RWPE2 (cell line): ENCODE measurements around the gene KAZN.
A peak's percentile ranks its signal among the peaks of the same experiment; 100 is the strongest.

ENCODE experiments used
- ATAC-seq: fragments of 200-7000 bp; cut with Tn5 transposase; 3 replicates; pipeline ENCODE4 v1.9.1; 2021; ENCODE audit warnings: low read depth
- DNase-seq: peaks from one replicate; pipeline ENCODE4 v3.0.0-alpha.2; 2020; ENCODE audit warnings: low spot score
- H3K27ac ChIP-seq: fragments of 450-650 bp; 2 replicates; pipeline ENCODE4 v1.5.1; 2017; ENCODE audit warnings: mild to moderate bottlenecking; ENCODE audit not compliant: poor library complexity, severe bottlenecking
- H3K27me3 ChIP-seq: fragments of 250-450 bp; sonication (Bioruptor Pico); 2 replicates; pipeline ENCODE4 v1.5.1; 2021; ENCODE audit warnings: mild to moderate bottlenecking, moderate library complexity; ENCODE audit not compliant: insufficient read depth, poor library complexity, severe bottlenecking
- H3K36me3 ChIP-seq: fragments of 250-450 bp; sonication (Bioruptor Pico); 2 replicates; pipeline ENCODE4 v1.5.1; 2020; ENCODE audit warnings: low read depth, mild to moderate bottlenecking, moderate library complexity
- H3K4me1 ChIP-seq: fragments of 250-450 bp; sonication (Bioruptor Pico); 2 replicates; pipeline ENCODE4 v1.5.1; 2021; ENCODE audit warnings: mild to moderate bottlenecking, moderate library complexity; ENCODE audit not compliant: insufficient read depth, poor library complexity, severe bottlenecking
- H3K4me3 ChIP-seq: fragments of 250-450 bp; sonication (Bioruptor Pico); 2 replicates; pipeline ENCODE4 v1.5.1; 2021; ENCODE audit warnings: mild to moderate bottlenecking, moderate library complexity; ENCODE audit not compliant: severe bottlenecking
- H3K9me3 ChIP-seq: fragments of 250-450 bp; sonication (Bioruptor Pico); 2 replicates; pipeline ENCODE4 v1.5.1; 2021; ENCODE audit warnings: mild to moderate bottlenecking, moderate library complexity; ENCODE audit not compliant: severe bottlenecking
- TF ChIP-seq, protein P1 (sequence below): fragments of 450-650 bp; IDR thresholded peaks from one replicate; pipeline ENCODE4 v1.5.1; 2017; ENCODE audit warnings: mild to moderate bottlenecking, moderate library complexity; ENCODE audit not compliant: poor library complexity, severe bottlenecking

The KAZN gene

DNA sequence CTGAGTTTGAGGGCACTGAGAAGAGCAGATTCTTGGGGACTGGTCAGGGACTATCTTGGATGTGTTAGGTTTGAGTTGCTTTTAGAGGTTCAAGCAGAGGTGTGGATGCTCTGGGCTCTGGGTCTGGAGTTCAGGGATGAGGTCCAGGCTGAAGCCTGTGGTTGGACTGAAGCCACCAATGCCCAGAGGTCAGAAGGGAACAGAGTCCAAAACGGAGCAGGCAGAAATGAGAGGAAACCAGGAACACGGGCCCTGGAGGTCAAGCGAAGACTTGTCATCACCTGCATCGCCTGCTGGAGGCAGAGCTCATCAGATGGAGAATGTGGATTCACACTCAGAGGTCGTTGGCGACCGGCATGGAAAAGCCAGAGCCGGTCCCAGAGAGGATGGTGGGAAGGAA is 425.5 kb downstream of the KAZN start:
- no peak overlapping the region for H3K4me3 ChIP-seq
- H3K4me1 ChIP-seq: peaks cover 21% of the 10 kb centered on the region
- TF ChIP-seq, protein P1, sequence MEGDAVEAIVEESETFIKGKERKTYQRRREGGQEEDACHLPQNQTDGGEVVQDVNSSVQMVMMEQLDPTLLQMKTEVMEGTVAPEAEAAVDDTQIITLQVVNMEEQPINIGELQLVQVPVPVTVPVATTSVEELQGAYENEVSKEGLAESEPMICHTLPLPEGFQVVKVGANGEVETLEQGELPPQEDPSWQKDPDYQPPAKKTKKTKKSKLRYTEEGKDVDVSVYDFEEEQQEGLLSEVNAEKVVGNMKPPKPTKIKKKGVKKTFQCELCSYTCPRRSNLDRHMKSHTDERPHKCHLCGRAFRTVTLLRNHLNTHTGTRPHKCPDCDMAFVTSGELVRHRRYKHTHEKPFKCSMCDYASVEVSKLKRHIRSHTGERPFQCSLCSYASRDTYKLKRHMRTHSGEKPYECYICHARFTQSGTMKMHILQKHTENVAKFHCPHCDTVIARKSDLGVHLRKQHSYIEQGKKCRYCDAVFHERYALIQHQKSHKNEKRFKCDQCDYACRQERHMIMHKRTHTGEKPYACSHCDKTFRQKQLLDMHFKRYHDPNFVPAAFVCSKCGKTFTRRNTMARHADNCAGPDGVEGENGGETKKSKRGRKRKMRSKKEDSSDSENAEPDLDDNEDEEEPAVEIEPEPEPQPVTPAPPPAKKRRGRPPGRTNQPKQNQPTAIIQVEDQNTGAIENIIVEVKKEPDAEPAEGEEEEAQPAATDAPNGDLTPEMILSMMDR: no peak
- DNase-seq: no peak
- no peak overlapping the region for H3K27ac ChIP-seq
- H3K9me3 ChIP-seq: no peaks in the 10 kb centered on the region
- H3K36me3 ChIP-seq: no peaks in the 10 kb centered on the region
- ATAC-seq: no peak
- no peaks in the 10 kb centered on the region for H3K27me3 ChIP-seq

DNA sequence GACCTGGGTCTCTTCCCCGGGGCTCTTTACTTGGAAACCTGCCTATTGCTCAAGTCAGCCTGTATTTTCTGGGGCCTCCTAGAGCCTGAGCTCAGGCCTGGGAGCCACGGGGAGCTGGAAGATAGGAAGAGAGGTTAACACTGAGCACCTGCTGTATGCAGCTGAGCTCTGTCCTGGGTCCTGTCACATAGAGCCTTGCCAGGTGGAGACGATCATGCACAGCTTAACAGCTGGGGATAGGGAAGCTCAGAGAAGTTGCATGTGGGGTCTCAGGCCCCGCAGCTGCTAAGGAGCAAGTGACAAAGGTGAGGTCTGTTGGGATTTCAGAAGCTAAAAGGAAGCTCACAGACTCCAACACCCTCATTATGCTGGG is 427.6 kb downstream of the KAZN start:
- Histone ChIP-seq H3K27ac (no peak overlapping the region), H3K9me3 (no peaks in the 10 kb centered on the region), H3K27me3 (no peaks in the 10 kb centered on the region), H3K4me3 (no peak overlapping the region), H3K36me3 (no peaks in the 10 kb centered on the region), H3K4me1 (peaks cover 4% of the 10 kb centered on the region)
- TF ChIP-seq, protein P1: no peak
- no peak for ATAC-seq
- no peak for DNase-seq

DNA sequence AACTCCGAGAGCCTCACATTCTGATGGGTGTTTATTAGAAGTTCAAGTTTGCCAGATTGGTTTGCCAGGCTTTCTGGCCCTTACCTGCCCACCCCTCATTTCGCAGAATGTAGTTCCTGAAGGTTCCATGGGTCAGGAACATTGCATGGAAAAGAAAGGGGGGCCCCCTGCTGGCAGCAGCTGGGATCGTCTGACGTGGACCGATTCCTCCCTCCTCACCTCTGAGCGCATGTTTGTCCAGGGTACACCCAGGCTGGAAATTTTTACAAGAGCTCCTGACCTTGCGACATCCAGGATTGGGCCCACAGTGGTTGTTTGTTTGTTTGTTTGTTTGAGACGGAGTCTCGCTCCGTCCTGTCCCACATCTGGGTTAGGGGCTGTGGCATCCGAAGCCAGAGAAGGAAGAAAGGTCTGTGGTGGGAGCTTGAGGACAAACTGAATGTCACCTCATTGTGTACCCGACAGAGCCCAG is 429.1 kb downstream of the KAZN start:
- TF ChIP-seq, protein P1: peak; percentile 86
- no peaks in the 10 kb centered on the region for H3K27me3 ChIP-seq
- H3K9me3 ChIP-seq: no peaks in the 10 kb centered on the region
- ATAC-seq (peak; percentile 66; the same call in 2 of the 3 replicates), DNase-seq (no peak)
- no peaks in the 10 kb centered on the region for H3K4me1 ChIP-seq
- H3K4me3 ChIP-seq: no peak overlapping the region
- H3K36me3 ChIP-seq: no peaks in the 10 kb centered on the region
- no peak overlapping the region for H3K27ac ChIP-seq

DNA sequence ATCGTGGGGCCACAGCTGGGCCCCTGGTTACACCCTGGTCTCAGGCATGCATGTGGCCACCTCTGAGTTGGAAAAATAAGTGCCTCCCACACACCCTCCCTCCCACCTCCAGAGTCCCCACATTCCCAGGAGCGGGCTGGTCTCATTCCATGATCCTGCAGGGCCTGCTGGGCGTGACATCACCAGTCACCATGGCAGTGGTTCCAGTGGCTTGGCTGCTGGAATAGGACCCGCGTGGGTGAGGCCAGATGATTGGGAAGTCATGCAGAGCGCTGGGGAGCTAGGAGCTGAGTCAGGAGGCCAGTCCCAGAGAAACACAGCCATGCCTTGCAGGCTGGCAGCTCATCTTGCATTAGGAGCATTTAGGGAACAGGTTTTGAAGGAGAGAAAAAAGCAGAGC is 429.6 kb downstream of the KAZN start:
- H3K27ac ChIP-seq: no peak overlapping the region
- H3K4me1 ChIP-seq: no peaks in the 10 kb centered on the region
- H3K9me3 ChIP-seq: no peaks in the 10 kb centered on the region
- no peak overlapping the region for H3K4me3 ChIP-seq
- TF ChIP-seq, protein P1: no peak
- no peak for ATAC-seq
- no peak for DNase-seq
- H3K36me3 ChIP-seq: no peaks in the 10 kb centered on the region
- no peaks in the 10 kb centered on the region for H3K27me3 ChIP-seq

DNA sequence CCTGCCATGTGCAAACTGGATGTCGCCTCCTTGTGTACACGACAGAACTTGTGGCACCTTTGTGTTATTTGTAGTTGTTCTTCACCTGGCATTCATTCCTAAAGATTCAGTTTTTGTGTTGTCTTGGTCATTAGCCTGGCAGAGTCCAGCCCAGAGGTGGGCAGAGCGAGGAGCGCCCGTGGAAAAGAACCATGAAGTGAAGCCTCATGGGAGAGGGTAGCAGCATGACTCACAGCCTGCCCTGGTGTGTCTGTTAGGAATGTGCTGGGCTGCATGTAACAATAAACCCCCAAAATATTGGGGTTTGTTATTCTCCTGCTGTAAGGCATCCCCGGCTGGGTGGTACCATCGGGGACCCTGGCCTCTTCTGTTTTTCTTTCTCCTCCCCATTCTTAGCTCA is 430.1 kb downstream of the KAZN start:
- Histone ChIP-seq H3K4me1 (no peaks in the 10 kb centered on the region), H3K27ac (no peak overlapping the region), H3K36me3 (no peaks in the 10 kb centered on the region), H3K27me3 (no peaks in the 10 kb centered on the region), H3K9me3 (no peaks in the 10 kb centered on the region), H3K4me3 (no peak overlapping the region)
- DNase-seq (no peak), ATAC-seq (no peak)
- TF ChIP-seq, protein P1: no peak
